ENCODE measurements around the gene DEDD.

Gene DEDD

DNA sequence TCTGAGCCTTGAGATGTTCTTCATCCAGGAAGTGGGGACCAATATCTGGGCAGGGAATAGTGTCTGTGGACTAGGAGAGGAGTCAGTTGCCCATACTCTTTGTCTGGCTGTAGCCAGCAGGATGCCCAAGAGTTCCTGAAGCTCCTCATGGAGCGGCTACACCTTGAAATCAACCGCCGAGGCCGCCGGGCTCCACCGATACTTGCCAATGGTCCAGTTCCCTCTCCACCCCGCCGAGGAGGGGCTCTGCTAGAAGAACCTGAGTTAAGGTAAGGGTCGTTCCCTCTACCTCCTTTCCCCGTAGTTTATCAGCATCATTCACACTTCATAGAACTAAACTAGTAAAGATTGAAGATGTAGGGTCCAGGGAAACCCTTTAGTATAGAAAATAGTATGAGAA is 30.3 kb upstream of the DEDD start:
- DNase-seq: no peak

GRCh38 chr1:161162052-161162451 is 29.6 kb upstream of the DEDD start:
- DNase-seq: no peak

DNA sequence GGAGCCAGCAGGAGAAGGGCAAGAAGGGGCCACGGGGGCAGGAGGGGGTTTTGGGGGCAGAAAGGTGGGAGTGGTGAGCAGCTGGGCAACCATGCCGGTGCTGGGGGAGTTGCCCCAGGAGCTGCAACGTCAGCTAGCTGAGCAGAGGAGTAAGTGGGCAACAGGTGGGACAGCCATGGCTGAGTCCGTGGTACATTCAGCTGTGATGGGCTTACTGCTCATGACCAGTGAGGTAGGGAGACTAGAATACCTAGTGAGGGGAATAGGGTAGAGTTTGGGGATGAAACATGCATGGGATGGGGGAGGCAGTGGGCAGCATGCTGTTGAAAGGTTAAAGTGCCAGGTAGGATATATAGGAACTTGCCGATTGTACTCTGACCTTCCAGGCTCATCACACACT is 29.2 kb upstream of the DEDD start:
- no peak for DNase-seq

- DNase-seq: no peak
These were observed 28.2 kb upstream of the DEDD start for GRCh38 chr1:161160671-161161145.

DNA sequence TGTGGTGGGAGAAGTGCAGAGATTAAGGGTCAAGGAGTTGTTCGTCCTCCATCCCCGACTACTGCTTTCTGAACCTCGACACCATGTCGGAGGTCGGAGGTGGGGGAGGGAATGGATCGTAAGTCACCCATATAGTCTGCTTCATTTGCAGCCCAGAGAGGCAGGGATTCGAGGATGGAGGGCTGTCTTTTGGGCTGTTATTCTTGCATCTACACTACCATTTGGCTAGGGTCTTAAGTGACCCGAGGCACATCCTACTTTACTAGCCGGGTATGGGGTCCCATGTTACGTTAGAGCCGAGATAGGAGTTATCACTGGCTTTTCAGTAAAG is 27.4 kb upstream of the DEDD start:
- no peak for DNase-seq

GRCh38 chr1:161159087-161159912 is 26.8 kb upstream of the DEDD start, which contains the start of gene USP21:
TSS of gene USP21 (plus strand) at chr1:161159500. CDS start at chr1:161160641, 1,141 bp downstream.
- peak; percentile 89 for DNase-seq

- DNase-seq: no peak
These were observed 26.0 kb upstream of the DEDD start for GRCh38 chr1:161158316-161159010.

- DNase-seq: no peak
These were observed 25.4 kb upstream of the DEDD start for GRCh38 chr1:161157867-161158266.

DNA sequence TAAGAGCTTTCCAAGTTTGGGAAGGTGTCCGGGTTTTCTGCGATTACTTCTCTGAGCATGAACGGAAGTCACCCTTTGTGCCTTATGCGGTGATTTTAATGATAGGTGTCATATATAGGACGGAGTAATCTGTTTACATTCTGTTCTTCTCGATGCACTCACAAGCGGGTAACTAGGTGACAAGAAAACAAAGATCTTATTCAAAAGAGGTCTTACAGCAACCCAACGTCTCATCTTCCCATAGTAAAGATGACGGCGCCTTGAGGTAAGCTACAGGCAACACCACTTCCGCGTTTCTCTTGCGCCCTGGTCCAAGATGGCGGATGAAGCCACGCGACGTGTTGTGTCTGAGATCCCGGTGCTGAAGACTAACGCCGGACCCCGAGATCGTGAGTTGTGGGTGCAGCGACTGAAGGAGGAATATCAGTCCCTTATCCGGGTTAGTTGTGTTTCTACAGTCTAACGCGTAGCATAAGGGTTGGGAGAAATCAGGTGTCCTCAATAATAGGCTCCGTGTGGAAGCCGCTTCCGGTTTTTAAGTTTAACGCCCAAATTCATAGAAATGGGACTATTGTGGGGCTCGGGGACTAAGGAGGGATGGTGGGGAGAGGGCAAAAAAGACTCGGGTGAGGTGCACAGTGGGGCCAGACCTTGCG is 21.3 kb upstream of the DEDD start, which contains the start of gene UFC1:
Gene UFC1, plus strand, starts transcription at position 297 of the 656 bp plus-strand sequence. Its CDS starts 20 bp downstream, at position 317.
- peak; percentile 94 for DNase-seq

GRCh38 chr1:161153176-161153575 is 20.7 kb upstream of the DEDD start:
- DNase-seq: no peak

- no peak for DNase-seq
These were observed 13.4 kb upstream of the DEDD start for GRCh38 chr1:161145832-161146231.

DNA sequence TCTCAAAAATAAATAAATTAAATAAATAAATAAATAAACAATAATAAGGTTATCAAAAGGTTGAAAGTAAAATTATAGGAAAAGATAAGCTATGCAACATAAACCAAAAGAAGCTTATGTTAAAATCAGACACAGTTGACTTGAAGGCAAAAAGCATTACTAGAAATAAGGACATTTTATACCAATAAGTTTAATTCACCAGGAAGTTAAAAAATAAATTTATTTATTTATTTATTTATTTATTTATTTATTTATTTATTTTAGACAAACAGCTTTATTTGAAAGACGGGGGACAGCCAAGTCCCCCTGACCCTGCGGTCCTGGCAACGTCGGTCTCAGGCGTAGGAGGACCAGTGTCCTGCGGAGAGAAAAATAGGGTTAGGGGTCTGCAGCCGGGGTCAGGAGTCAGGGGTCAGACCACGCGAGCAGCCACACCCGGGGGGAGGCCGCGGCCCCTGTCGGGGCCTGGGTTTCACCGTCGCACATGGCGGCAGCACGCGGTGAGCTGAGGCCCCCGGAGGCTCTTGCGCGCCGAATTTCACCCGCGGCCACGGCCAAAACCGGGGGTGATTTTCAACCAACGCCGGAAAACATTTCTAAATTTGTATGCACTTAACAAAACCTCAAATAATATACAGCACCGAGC is 8.4 kb upstream of the DEDD start:
- no peak for DNase-seq

DNA sequence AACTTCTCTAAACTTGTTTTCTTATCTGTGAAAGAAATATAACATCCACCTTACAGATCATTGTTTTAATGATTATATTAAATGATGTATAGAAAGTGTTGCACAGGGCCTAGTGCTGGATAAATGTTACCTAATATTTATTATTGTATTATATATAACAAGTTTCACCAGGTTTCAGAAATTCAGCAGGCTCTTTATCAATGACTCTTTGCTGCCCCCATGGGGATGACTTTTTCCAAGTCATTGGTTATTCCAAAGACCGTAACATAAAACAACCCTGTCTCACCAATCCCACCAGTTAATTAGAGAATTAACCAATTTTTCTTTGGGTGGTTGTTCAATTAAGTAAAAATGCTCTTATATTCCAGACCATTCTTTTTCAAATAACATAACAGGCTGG is 7.3 kb upstream of the DEDD start:
- DNase-seq: peak; percentile 47

DNA sequence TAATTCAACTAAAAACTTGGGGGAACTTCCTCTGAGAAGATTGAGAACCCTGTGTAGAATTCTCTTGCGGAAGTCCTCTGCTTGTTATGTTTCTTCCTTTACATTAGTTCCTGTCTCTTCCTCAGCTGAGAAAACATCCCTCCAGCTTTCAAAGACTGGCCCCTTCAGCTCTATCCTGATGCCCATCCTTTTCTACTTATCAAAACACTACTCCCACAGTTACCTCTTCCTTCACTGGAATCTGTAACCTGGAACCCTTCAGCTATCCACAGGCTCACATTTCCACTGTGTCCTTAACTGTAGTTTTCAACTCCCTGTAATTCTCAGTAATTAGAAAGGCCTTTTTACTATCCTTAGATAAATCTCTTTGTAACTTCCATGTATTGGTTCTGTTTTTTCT is 6.0 kb upstream of the DEDD start:
- no peak for DNase-seq

GRCh38 chr1:161137881-161138280 is 5.4 kb upstream of the DEDD start:
- no peak for DNase-seq

DNA sequence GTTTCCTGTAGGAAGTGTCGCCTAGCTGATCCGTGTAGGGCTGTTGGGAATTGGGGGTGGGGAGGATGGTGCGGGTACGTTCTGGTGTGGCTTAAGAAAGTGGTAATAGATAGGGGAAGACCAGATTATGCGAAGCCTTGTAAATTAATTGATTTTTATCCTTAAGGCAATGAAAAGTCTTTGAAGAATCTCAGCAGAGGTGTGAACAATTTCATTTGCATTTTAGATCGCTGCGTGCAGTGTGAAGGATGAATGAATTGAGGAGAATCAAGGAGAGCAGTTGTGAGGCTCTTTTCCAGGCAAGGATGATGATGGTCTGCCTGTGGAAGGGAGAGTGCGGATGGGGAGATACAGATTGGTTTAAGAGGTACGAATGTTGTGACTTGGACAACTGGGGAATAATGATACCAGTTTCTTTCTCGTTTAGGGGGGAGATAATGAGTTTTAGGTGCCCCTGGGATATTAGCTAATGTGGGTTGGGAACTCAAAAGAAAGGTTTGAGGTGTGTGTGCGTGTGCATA is 813 bp upstream of the DEDD start:
- no peak for DNase-seq

DNA sequence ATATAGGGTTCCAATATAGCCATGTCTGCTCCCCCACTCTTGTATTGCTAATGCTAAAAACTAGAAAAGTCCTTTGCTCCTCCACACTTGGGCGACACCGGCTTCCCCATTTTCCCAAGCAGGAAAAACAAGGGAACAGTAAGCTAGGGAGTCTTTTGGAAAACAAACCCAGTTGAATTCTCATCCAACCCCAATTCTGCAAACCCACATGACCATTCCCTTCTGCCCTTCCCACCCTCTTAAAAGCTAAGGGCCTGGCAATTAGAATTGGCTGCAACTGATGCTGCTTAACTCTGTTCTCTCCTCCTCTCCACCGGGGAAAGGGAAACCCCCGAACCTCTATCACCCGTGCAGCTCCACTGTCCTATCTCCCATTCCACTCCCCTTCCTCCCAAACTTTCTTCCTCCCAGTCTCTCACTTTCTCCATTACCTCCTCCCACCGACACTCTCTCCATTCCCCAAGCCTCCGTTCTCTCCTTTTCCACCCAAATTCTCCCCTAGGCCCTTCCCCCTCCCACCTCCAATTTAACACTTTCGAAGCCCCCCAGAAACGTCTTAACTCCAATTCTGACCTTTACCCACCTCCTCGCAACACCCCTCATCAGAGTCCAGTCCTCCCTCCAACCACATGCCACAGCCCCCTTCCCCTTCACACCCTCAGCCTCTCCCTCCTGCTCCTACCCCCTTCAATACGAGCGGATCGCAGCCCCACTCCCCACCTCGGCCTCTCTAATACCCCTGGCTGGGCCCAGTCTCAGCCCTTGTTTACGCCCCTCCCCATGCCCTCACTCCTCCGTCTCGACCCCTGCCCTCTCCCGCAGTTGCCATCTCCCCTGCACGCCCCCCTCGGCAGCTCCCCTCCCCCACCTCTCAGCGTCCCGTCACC is 701 bp downstream of the DEDD start:
- no peak for DNase-seq

DNA sequence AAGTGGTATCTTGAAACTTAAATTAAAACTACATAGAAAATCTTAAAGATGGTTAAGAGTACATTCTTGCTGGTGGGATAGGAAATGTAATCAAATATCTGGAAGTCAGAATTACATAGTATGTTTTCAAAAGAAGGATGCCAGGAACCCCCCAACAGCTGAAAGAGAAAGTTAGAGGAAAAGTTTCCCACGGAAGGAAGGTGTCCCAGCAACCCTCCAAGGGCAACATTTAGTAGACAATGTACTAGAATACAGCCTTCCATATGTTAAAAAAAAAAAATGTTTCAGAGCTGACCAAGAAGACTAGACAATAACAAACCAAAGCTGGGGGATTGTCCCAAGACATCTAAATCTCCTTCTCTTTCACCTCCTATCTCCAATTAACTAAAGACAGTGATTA is 2.2 kb downstream of the DEDD start:
- DNase-seq: no peak

DNA sequence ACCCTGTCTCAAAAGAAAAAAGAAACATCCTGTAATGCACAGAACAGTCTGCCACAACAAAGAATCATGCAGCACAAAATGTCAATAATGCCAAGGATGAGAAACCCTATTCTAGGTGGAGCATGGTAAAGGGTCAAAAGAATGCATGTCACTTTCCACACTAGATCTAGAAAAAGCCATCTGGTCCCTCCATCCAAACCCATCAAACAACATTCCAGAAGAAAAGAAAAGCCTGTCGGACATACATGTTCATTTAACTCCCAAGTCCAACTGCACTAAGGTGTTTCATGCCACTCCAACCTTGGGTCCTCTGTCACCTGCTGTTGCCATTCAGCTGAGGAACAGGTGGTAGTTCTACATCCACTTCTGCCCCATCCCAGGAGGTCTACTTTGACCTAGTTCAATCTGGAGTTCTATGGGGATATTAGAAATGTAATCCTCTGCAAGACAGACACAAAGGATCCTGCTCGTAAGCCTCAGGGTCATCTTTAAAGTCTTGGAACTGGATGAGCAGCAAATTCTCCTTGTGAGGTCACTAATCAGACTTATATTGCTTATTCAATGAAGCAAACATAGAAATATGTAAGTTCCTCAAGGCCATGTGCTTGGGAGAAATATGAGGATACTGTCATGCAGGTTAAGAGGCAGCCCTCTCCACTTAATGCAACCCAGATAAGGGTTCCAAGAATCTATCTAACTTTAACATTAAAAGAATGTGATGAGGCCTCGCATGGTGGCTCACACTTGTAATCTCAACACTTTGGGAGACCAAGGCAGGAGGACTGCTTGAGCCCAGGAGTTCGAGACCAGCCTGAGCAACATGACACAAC is 3.7 kb downstream of the DEDD start:
- DNase-seq: no peak

- no peak for DNase-seq
These were observed 4.8 kb downstream of the DEDD start for GRCh38 chr1:161127649-161128048.

DNA sequence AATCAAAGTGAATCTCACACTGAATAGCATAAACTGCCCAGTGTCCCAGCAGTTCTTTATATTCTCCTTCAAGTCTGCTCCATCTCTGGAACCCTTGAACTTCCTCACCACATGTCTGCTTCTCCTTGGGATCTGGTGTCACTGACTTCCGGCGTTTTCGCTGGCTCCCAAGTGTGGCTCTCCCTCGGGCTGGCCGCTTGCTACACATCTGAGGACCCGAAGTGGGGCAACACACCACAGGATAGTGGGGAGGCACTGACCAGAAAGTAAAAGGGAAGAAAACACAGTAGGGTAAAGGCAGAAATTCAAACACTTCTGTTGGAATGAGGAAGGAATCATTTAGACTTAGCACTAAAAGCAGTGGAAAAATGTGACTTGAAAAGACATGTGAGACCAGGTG is 9.5 kb downstream of the DEDD start:
- no peak for DNase-seq
